Measurements from ENCODE around the gene PSMC5.
"Not testable (repeated sequence)": the region's sequence is repeated elsewhere in the genome, so short reads cannot be mapped to it uniquely, and the experiment has no call there.

Gene PSMC5

DNA sequence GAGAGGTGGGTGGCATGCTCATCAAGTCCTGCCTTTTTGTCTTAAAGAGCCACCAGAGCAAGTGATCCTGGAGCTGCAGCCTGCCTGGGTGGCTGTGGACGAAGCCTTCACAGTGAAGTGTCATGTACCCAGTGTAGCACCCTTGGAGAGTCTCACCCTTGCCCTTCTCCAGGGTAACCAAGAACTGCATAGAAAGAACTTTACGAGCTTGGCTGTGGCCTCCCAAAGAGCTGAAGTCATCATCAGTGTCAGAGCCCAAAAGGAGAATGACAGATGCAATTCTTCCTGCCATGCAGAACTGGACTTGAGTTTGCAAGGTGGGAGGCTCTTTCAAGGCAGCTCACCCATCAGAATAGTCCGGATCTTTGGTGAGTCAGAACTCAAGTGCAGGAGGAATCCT lies 32.0 kb downstream of the PSMC5 start:
- H3K4me3 ChIP-seq (ENCODE audit: low read depth, low read length): no peak overlapping the region
- POLR2A ChIA-PET: interaction anchor here (0.6 kb wide), 1 partner anchor 16 kb away, joined by 7 read pairs; no protein-coding TSS in a partner anchor
- no peak for DNase-seq (ENCODE audit: low read depth, low spot score)
- TF ChIP-seq, protein P1, sequence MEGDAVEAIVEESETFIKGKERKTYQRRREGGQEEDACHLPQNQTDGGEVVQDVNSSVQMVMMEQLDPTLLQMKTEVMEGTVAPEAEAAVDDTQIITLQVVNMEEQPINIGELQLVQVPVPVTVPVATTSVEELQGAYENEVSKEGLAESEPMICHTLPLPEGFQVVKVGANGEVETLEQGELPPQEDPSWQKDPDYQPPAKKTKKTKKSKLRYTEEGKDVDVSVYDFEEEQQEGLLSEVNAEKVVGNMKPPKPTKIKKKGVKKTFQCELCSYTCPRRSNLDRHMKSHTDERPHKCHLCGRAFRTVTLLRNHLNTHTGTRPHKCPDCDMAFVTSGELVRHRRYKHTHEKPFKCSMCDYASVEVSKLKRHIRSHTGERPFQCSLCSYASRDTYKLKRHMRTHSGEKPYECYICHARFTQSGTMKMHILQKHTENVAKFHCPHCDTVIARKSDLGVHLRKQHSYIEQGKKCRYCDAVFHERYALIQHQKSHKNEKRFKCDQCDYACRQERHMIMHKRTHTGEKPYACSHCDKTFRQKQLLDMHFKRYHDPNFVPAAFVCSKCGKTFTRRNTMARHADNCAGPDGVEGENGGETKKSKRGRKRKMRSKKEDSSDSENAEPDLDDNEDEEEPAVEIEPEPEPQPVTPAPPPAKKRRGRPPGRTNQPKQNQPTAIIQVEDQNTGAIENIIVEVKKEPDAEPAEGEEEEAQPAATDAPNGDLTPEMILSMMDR (IDR thresholded peaks at IDR 0.05; ENCODE audit: insufficient read depth, low read length, missing control alignments): no peak
- CTCF ChIA-PET: interaction anchor here (1.7 to 4.9 kb wide), 5 partner anchors 8 to 19 kb away, joined by 6 to 35 read pairs (median 7); partner anchors contain the start of gene SMARCD2

GRCh38 chr17:63866625-63867024 lies 39.4 kb downstream of the PSMC5 start:
- H3K4me3 ChIP-seq (ENCODE audit: low read depth, low read length); POLR2A ChIA-PET; DNase-seq (ENCODE audit: low read depth, low spot score): not testable (repeated sequence)
- CTCF ChIA-PET: interaction anchor here (0.7 to 4.8 kb wide), 18 partner anchors 8 to 267 kb away, joined by 3 to 47 read pairs (median 6); partner anchors contain the start of genes GH1, GH2 and ICAM2
- TF ChIP-seq, protein P1 (IDR thresholded peaks at IDR 0.05; ENCODE audit: insufficient read depth, low read length, missing control alignments): peak; percentile 17

DNA sequence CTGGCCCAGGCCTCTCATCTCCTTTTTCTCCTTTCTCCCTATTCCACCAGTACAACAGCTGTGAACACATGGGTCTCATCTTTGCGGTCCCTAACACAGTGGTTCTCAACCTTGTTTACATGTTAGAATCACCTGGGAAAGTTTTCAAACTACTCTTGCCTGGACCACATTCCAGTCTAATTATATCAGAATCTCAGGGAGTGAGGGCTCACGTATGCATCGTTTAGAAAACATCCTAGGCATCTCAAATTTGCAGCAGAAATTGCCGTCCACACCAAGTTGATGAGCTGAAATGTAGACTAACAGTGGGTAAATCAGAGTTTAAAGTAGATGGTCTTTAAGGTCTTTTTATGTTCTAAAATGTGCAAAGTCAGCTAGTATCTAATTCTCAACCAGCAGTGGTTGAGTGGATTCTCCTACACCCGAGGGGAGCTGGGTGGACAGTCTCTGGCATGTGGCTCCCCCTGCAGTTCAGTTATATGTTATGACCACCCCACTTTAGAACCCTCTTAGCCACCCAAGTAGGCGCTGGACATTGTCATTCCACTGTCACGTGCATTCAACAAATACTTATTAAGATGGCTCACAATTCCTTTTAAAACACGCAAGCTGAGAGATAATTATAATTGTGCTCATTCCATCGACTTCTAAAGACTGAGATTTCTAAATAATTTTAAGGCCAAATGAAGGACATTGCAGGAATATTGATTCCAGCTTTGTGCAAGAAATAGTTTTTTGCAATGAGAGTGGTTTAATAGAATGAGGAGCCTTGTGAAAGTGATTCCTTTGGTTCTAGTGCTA lies 42.5 kb downstream of the PSMC5 start:
- POLR2A ChIA-PET; H3K4me3 ChIP-seq (ENCODE audit: low read depth, low read length); DNase-seq (ENCODE audit: low read depth, low spot score): not testable (repeated sequence)
- CTCF ChIA-PET: interaction anchor here (0.6 to 3.6 kb wide), 5 partner anchors 10 to 157 kb away, joined by 3 to 23 read pairs (median 5); partner anchors contain the start of gene GH2

GRCh38 chr17:63870292-63870665 lies 43.0 kb downstream of the PSMC5 start:
- H3K4me3 ChIP-seq (ENCODE audit: low read depth, low read length); POLR2A ChIA-PET: not testable (repeated sequence)
- CTCF ChIA-PET: interaction anchor here (1.2 to 3.6 kb wide), 4 partner anchors 11 to 19 kb away, joined by 3 to 23 read pairs (median 8); partner anchors contain the start of gene GH2

DNA sequence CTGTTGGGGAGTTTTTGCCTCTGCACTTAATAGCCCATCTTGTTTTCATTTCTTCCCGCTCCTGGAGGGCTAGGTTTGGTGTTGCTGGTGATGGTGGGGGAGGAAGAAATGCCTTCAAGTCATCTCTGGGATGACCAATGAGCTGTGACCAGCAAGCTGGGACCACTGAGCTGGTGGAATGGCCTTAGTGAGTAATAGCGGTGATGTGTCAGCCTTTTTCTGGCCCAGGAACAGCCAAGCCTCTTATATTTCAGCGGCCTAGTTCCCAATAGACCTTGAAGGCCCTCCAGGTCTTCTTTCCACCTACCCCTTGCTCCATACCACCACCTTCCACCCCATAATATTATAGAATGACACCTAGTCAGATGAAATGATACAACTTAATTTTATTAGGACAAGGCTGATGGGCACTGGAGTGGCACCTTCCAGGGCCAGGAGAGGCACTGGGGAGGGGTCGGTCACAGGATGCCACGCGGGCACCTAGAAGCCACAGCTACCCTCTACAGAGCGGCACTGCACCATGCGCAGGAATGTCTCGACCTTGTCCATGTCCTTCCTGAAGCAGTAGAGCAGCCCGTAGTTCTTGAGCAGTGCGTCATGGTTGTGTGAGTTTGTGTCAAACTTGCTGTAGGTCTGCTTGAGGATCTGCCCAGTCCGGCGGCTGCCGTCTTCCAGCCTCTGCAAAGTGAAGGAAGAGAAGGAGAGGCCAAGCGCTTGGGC lies 44.6 kb downstream of the PSMC5 start:
- CTCF ChIA-PET; DNase-seq (ENCODE audit: low read depth, low spot score); H3K4me3 ChIP-seq (ENCODE audit: low read depth, low read length); POLR2A ChIA-PET: not testable (repeated sequence)

More at GRCh38 chr17:63870292-63870665, 43.0 kb downstream of the PSMC5 start:
- not testable (repeated sequence) for DNase-seq (ENCODE audit: low read depth, low spot score)

GRCh38 chr17:63873577-63873976 lies 46.3 kb downstream of the PSMC5 start, which contains the start of gene CSH2:
TSS of gene CSH2 (minus strand) at chr17:63873677. CDS start at chr17:63873614, 63 bp downstream.
- H3K4me3 ChIP-seq (ENCODE audit: low read depth, low read length); POLR2A ChIA-PET; DNase-seq (ENCODE audit: low read depth, low spot score): not testable (repeated sequence)
- CTCF ChIA-PET: interaction anchor here (1.3 to 2.0 kb wide), 3 partner anchors 8 to 26 kb away, joined by 3 to 8 read pairs (median 3); no protein-coding TSS in a partner anchor

- CTCF ChIA-PET: interaction anchor here (1.0 to 2.0 kb wide), 4 partner anchors 8 to 27 kb away, joined by 3 to 8 read pairs (median 3); no protein-coding TSS in a partner anchor
- DNase-seq (ENCODE audit: low read depth, low spot score); POLR2A ChIA-PET; H3K4me3 ChIP-seq (ENCODE audit: low read depth, low read length): not testable (repeated sequence)
Measured at GRCh38 chr17:63874061-63874626, 46.9 kb downstream of the PSMC5 start.

DNA sequence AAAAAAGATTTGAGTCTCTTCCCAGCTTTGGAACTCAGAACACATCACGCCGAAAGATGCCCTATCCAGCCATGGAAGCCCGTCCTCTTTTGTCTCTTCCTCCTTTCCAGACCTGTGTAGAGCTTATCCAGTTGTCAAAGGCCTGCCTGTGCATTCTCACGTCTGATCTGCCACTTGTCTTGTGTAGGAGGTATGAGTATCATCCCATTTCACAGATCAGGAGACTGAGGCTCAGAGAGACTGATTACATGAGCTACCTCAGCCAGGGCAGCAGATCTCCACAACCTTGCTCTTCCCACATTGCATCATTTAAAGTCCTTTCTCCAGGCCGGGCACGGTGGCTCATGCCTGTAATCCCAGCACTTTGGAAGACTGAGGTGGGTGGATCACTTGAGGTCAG lies 47.5 kb downstream of the PSMC5 start:
- POLR2A ChIA-PET; DNase-seq (ENCODE audit: low read depth, low spot score); H3K4me3 ChIP-seq (ENCODE audit: low read depth, low read length): not testable (repeated sequence)
- CTCF ChIA-PET: interaction anchor here (1.0 to 2.0 kb wide), 4 partner anchors 9 to 28 kb away, joined by 3 to 8 read pairs (median 3); no protein-coding TSS in a partner anchor

DNA sequence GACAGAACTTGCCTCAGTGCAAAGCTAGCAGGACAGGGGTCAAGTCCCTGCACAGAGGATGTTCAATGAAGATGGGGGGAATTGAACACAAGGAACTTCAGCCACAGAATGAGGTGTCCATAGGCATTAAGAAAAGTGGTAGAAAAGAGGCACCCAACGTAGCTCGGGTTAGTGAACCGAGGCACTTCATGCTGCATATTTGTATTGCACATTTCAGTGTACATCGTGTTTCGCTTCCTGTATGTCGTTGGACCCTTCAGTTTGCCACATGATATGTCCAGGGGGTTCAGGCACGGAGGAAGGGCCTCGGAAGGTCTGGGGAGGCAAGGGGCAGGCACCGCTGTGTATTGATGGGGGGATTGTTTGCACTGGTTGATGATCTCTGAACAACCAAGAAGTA lies 51.2 kb downstream of the PSMC5 start:
- H3K4me3 ChIP-seq (ENCODE audit: low read depth, low read length); POLR2A ChIA-PET; DNase-seq (ENCODE audit: low read depth, low spot score): not testable (repeated sequence)
- CTCF ChIA-PET: interaction anchor here (0.8 to 3.1 kb wide), 7 partner anchors 10 to 27 kb away, joined by 3 to 16 read pairs (median 3); no protein-coding TSS in a partner anchor
